Peyer's patch (tissue), 4 donors: Measurements from ENCODE around the gene OSTM1.
"Not testable (repeated sequence)": the region's sequence is repeated elsewhere in the genome, so short reads cannot be mapped to it uniquely, and the experiment has no call there.

Source experiments
- CTCF ChIP-seq, 6 experiments: fragments of 450-650 bp in 4 of 6; fragments of 200-600 bp in 2 of 6; sonication (generic) in 1 of 6; IDR thresholded peaks; one replicate each; pipeline ENCODE4 v1.5.1; 2017 to 2019; ENCODE audit warnings: antibody characterized with exemption in 6 of 6, mild to moderate bottlenecking in 3 of 6, moderate library complexity in 1 of 6
- POLR2A ChIP-seq, 2 donors: fragments of 450-650 bp; IDR thresholded peaks; one replicate each; pipeline ENCODE4 v1.5.1; 2017; ENCODE audit warnings: antibody characterized with exemption in 2 of 2, mild to moderate bottlenecking in 2 of 2, moderate library complexity in 2 of 2

- TF ChIP-seq POLR2A, CTCF (IDR thresholded peaks at IDR 0.05): not testable (repeated sequence)
Observed at GRCh38 chr6:108009258-108009657, 65.3 kb downstream of the OSTM1 start.
